ENCODE results near the gene ATP2A3. TPM values are rescaled to one million over a fixed set of nuclear protein-coding genes. Genes with fewer than 3 reads are reported as not detected.

Gene ATP2A3
- total RNA-seq, 1 experiment from 2014 or later = 8.2 TPM

GRCh38 chr17:3963237-3964201 is 718 bp downstream of the ATP2A3 start:
- no peak for TF ChIP-seq CTCF (IDR thresholded peaks at IDR 0.05; ENCODE audit: insufficient read depth in 1 of 2, low read depth in 1 of 2, low read length in 1 of 2, severe bottlenecking in 1 of 2, unreplicated experiment in 1 of 2)
- H3K27ac Mint-ChIP-seq (ENCODE audit: unreplicated experiment) = no peak overlapping the region
- H3K27me3 Mint-ChIP-seq (ENCODE audit: insufficient read depth, unreplicated experiment) = no peaks in the 10 kb centered on the region
- intact Hi-C loops (cut with micrococcal nuclease; ENCODE audit: unreplicated experiment) = loop anchor here (1.0 kb wide), 1 partner anchor 40 kb away; no protein-coding TSS in a partner anchor
- POLR2A ChIA-PET = no interaction called here
- H3K36me3 ChIP-seq (ENCODE audit: control insufficient read depth, insufficient read depth, low read length) = no peaks in the 10 kb centered on the region
- no peaks in the 10 kb centered on the region for H3K9me3 Mint-ChIP-seq (ENCODE audit: unreplicated experiment)
- BruUV-seq (replicated peaks) = no TSS peak
- H3K4me3 ChIP-seq (ENCODE audit: low read depth, low read length) = peak overlapping the region; percentile 47
- H3K4me1 Mint-ChIP-seq (ENCODE audit: low read depth, unreplicated experiment) = peaks cover 7% of the 10 kb centered on the region
- H3K27me3 ChIP-seq (replicated peaks; ENCODE audit: control insufficient read depth, insufficient read depth, low read length) = no peaks in the 10 kb centered on the region
- CTCF ChIA-PET = no interaction called here
- H3K36me3 Mint-ChIP-seq (ENCODE audit: insufficient read depth, unreplicated experiment) = no peaks in the 10 kb centered on the region
- peaks cover 10% of the 10 kb centered on the region for H3K4me1 ChIP-seq
- no peak overlapping the region for H3K4me3 Mint-ChIP-seq (ENCODE audit: unreplicated experiment)
- DNase-seq = no peak
- no peaks in the 10 kb centered on the region for H3K9me3 ChIP-seq

GRCh38 chr17:3962965-3963236 is 1.3 kb downstream of the ATP2A3 start:
- TF ChIP-seq CTCF (IDR thresholded peaks at IDR 0.05; ENCODE audit: insufficient read depth in 1 of 2, low read depth in 1 of 2, low read length in 1 of 2, severe bottlenecking in 1 of 2, unreplicated experiment in 1 of 2) = no peak
- ChIA-PET CTCF (no interaction called here), POLR2A (no interaction called here)
- Mint-ChIP-seq H3K27me3 (ENCODE audit: insufficient read depth, unreplicated experiment) (no peaks in the 10 kb centered on the region), H3K9me3 (ENCODE audit: unreplicated experiment) (no peaks in the 10 kb centered on the region), H3K4me1 (ENCODE audit: low read depth, unreplicated experiment) (peaks cover 7% of the 10 kb centered on the region), H3K4me3 (ENCODE audit: unreplicated experiment) (no peak overlapping the region), H3K27ac (ENCODE audit: unreplicated experiment) (no peak overlapping the region), H3K36me3 (ENCODE audit: insufficient read depth, unreplicated experiment) (no peaks in the 10 kb centered on the region)
- H3K4me3 ChIP-seq (ENCODE audit: low read depth, low read length) = no peak overlapping the region
- BruUV-seq (replicated peaks) = no TSS peak
- H3K4me1 ChIP-seq = peaks cover 10% of the 10 kb centered on the region
- H3K9me3 ChIP-seq = no peaks in the 10 kb centered on the region
- H3K36me3 ChIP-seq (ENCODE audit: control insufficient read depth, insufficient read depth, low read length) = no peaks in the 10 kb centered on the region
- intact Hi-C loops (cut with micrococcal nuclease; ENCODE audit: unreplicated experiment) = no loop called here
- DNase-seq = no peak
- H3K27me3 ChIP-seq (replicated peaks; ENCODE audit: control insufficient read depth, insufficient read depth, low read length) = no peaks in the 10 kb centered on the region

GRCh38 chr17:3962217-3962964 is 1.8 kb downstream of the ATP2A3 start:
- TF ChIP-seq CTCF (IDR thresholded peaks at IDR 0.05; ENCODE audit: insufficient read depth in 1 of 2, low read depth in 1 of 2, low read length in 1 of 2, severe bottlenecking in 1 of 2, unreplicated experiment in 1 of 2) = no peak
- H3K36me3 Mint-ChIP-seq (ENCODE audit: insufficient read depth, unreplicated experiment) = no peaks in the 10 kb centered on the region
- DNase-seq = no peak
- H3K9me3 Mint-ChIP-seq (ENCODE audit: unreplicated experiment) = no peaks in the 10 kb centered on the region
- peaks cover 10% of the 10 kb centered on the region for H3K4me1 ChIP-seq
- H3K9me3 ChIP-seq = no peaks in the 10 kb centered on the region
- H3K27ac Mint-ChIP-seq (ENCODE audit: unreplicated experiment) = no peak overlapping the region
- H3K27me3 Mint-ChIP-seq (ENCODE audit: insufficient read depth, unreplicated experiment) = no peaks in the 10 kb centered on the region
- H3K36me3 ChIP-seq (ENCODE audit: control insufficient read depth, insufficient read depth, low read length) = no peaks in the 10 kb centered on the region
- no peak overlapping the region for H3K4me3 ChIP-seq (ENCODE audit: low read depth, low read length)
- ChIA-PET CTCF (no interaction called here), POLR2A (no interaction called here)
- TSS peak; percentile 22 for BruUV-seq (replicated peaks)
- no peak overlapping the region for H3K4me3 Mint-ChIP-seq (ENCODE audit: unreplicated experiment)
- H3K4me1 Mint-ChIP-seq (ENCODE audit: low read depth, unreplicated experiment) = peaks cover 7% of the 10 kb centered on the region
- no peaks in the 10 kb centered on the region for H3K27me3 ChIP-seq (replicated peaks; ENCODE audit: control insufficient read depth, insufficient read depth, low read length)
- intact Hi-C loops (cut with micrococcal nuclease; ENCODE audit: unreplicated experiment) = no loop called here

Measured in Caco-2 (cell line).